KMS-11 (cell line): ENCODE measurements around the gene PAK6.

Experiments
- H2AFZ ChIP-seq: fragments of 200-600 bp; sonication (generic); 2 replicates; pipeline ENCODE4 v1.6.1; 2016; ENCODE audit warnings: antibody characterized with exemption, mixed run types, low read depth
- H3K27ac ChIP-seq: fragments of 200-600 bp; sonication (generic); 2 replicates; pipeline ENCODE4 v1.6.1; 2016; ENCODE audit warnings: mild to moderate bottlenecking, mixed run types
- H3K27me3 ChIP-seq: fragments of 200-600 bp; sonication (generic); 2 replicates; pipeline ENCODE4 v1.6.1; 2017; ENCODE audit warnings: mild to moderate bottlenecking, low read depth, mixed run types, moderate library complexity; ENCODE audit not compliant: insufficient read depth
- H3K36me3 ChIP-seq: fragments of 200-600 bp; sonication (generic); 2 replicates; pipeline ENCODE4 v1.6.1; 2017; ENCODE audit warnings: mild to moderate bottlenecking, mixed run types; ENCODE audit not compliant: insufficient read depth
- H3K4me1 ChIP-seq: fragments of 200-600 bp; sonication (generic); 2 replicates; pipeline ENCODE4 v1.6.1; 2016; ENCODE audit warnings: mild to moderate bottlenecking, low read depth, mixed run types; ENCODE audit not compliant: poor library complexity, severe bottlenecking
- H3K4me2 ChIP-seq: fragments of 200-600 bp; sonication (generic); 2 replicates; pipeline ENCODE4 v1.7.0; 2016; ENCODE audit warnings: mild to moderate bottlenecking, mixed run types
- H3K4me3 ChIP-seq: fragments of 200-600 bp; sonication (generic); IDR thresholded peaks from 2 replicates; pipeline ENCODE4 v1.6.1; 2017; ENCODE audit warnings: low read depth, low read length, mixed read lengths; ENCODE audit not compliant: insufficient read depth
- H3K79me2 ChIP-seq: fragments of 200-600 bp; sonication (generic); 2 replicates; pipeline ENCODE4 v1.6.1; 2016; ENCODE audit warnings: low read depth, mixed run types; ENCODE audit not compliant: insufficient read depth
- H3K9ac ChIP-seq: fragments of 200-600 bp; sonication (generic); 2 replicates; pipeline ENCODE4 v1.6.1; 2016; ENCODE audit warnings: mild to moderate bottlenecking, mixed run types
- H4K20me1 ChIP-seq: fragments of 200-600 bp; sonication (generic); 2 replicates; pipeline ENCODE4 v1.6.1; 2016; ENCODE audit warnings: mild to moderate bottlenecking, mixed run types; ENCODE audit not compliant: insufficient read depth
- CTCF ChIP-seq: fragments of 200-600 bp; sonication (generic); conservative IDR thresholded peaks from 2 replicates; pipeline ENCODE4 v1.6.1; 2017; ENCODE audit warnings: low read depth, mild to moderate bottlenecking, antibody characterized with exemption, low read length, moderate library complexity, mixed read lengths

PAK6 gene

GRCh38 chr15:40232625-40233070 lies 6.2 kb upstream of the PAK6 start:
- no peak overlapping the region for H3K4me2 ChIP-seq
- no peaks in the 10 kb centered on the region for H4K20me1 ChIP-seq
- no peak overlapping the region for H3K27ac ChIP-seq
- no peak overlapping the region for H3K9ac ChIP-seq
- TF ChIP-seq CTCF: no peak
- H3K79me2 ChIP-seq: no peaks in the 10 kb centered on the region
- H3K4me3 ChIP-seq: no peak overlapping the region
- peaks cover 26% of the 10 kb centered on the region for H3K4me1 ChIP-seq
- H3K36me3 ChIP-seq: no peaks in the 10 kb centered on the region
- no peaks in the 10 kb centered on the region for H3K27me3 ChIP-seq
- H2AFZ ChIP-seq: no peak overlapping the region

GRCh38 chr15:40233727-40234577 lies 4.9 kb upstream of the PAK6 start:
- Histone ChIP-seq H3K9ac (no peak overlapping the region), H3K4me1 (peaks cover 26% of the 10 kb centered on the region), H2AFZ (no peak overlapping the region), H3K36me3 (no peaks in the 10 kb centered on the region), H3K4me2 (no peak overlapping the region), H3K27me3 (no peaks in the 10 kb centered on the region), H3K27ac (no peak overlapping the region), H4K20me1 (no peaks in the 10 kb centered on the region), H3K4me3 (no peak overlapping the region), H3K79me2 (no peaks in the 10 kb centered on the region)
- no peak for TF ChIP-seq CTCF

DNA sequence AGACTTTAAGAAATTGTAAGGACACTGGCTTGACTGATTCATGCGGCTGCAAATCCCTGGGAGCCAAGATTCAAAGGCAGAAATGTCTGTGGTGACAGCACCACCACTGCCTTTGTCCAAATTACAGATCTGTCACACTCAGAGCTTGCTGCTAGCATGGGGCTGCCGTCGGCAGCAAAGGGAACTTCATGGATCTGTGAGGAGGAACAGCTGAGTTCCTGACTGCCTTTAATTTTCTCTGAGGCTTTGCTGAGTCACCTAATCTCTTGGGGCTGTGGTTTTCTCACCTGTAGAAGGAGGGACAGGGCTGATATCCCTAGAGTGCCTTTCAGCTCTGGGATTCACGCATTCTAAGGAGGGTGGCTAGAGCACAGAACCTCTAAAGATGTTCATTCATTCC lies 4.1 kb upstream of the PAK6 start:
- Histone ChIP-seq H3K9ac (no peak overlapping the region), H3K79me2 (no peaks in the 10 kb centered on the region), H3K4me1 (peaks cover 26% of the 10 kb centered on the region), H3K27ac (peak overlapping the region; percentile 29; the same call in 1 of the 2 replicates), H3K4me3 (no peak overlapping the region), H3K4me2 (no peak overlapping the region), H3K27me3 (no peaks in the 10 kb centered on the region), H2AFZ (no peak overlapping the region), H3K36me3 (no peaks in the 10 kb centered on the region), H4K20me1 (no peaks in the 10 kb centered on the region)
- TF ChIP-seq CTCF: no peak

GRCh38 chr15:40235201-40235885 lies 3.5 kb upstream of the PAK6 start:
- H3K9ac ChIP-seq: no peak overlapping the region
- no peak overlapping the region for H2AFZ ChIP-seq
- H3K4me3 ChIP-seq: no peak overlapping the region
- H3K27ac ChIP-seq: peak overlapping the region; percentile 29; the same call in 1 of the 2 replicates
- H4K20me1 ChIP-seq: no peaks in the 10 kb centered on the region
- peaks cover 26% of the 10 kb centered on the region for H3K4me1 ChIP-seq
- H3K79me2 ChIP-seq: no peaks in the 10 kb centered on the region
- H3K36me3 ChIP-seq: no peaks in the 10 kb centered on the region
- no peaks in the 10 kb centered on the region for H3K27me3 ChIP-seq
- no peak for TF ChIP-seq CTCF
- H3K4me2 ChIP-seq: no peak overlapping the region
